ENCODE measurements around the gene AHCYL2.

Gene AHCYL2

GRCh38 chr7:129307592-129307991 lies 82.8 kb downstream of the AHCYL2 start:
- TF ChIP-seq SIN3A (IDR thresholded peaks at IDR 0.05; ENCODE audit: borderline replicate concordance, insufficient read depth, low read length) (no peak), FOXP2 (optimal IDR thresholded peaks at IDR 0.05; ENCODE audit: borderline replicate concordance, extremely low read depth, extremely low read length, insufficient read depth) (no peak), TAF1 (IDR thresholded peaks at IDR 0.05; ENCODE audit: borderline replicate concordance, insufficient read depth, low read length) (no peak), POLR2AphosphoS5 (IDR thresholded peaks at IDR 0.05; ENCODE audit: low read depth, low read length) (no peak), REST (IDR thresholded peaks at IDR 0.05; ENCODE audit: insufficient read depth in 1 of 2, low read depth in 2 of 2, low read length in 2 of 2) (no peak)

GRCh38 chr7:129308047-129308446 lies 83.2 kb downstream of the AHCYL2 start:
- TF ChIP-seq POLR2AphosphoS5 (IDR thresholded peaks at IDR 0.05; ENCODE audit: low read depth, low read length): no peak
- TF ChIP-seq FOXP2 (optimal IDR thresholded peaks at IDR 0.05; ENCODE audit: borderline replicate concordance, extremely low read depth, extremely low read length, insufficient read depth): no peak
- TF ChIP-seq SIN3A (IDR thresholded peaks at IDR 0.05; ENCODE audit: borderline replicate concordance, insufficient read depth, low read length): no peak

- TF ChIP-seq REST (IDR thresholded peaks at IDR 0.05; ENCODE audit: insufficient read depth in 1 of 2, low read depth in 2 of 2, low read length in 2 of 2) (no peak), SIN3A (IDR thresholded peaks at IDR 0.05; ENCODE audit: borderline replicate concordance, insufficient read depth, low read length) (no peak), TAF1 (IDR thresholded peaks at IDR 0.05; ENCODE audit: borderline replicate concordance, insufficient read depth, low read length) (no peak), POLR2AphosphoS5 (IDR thresholded peaks at IDR 0.05; ENCODE audit: low read depth, low read length) (no peak), FOXP2 (optimal IDR thresholded peaks at IDR 0.05; ENCODE audit: borderline replicate concordance, extremely low read depth, extremely low read length, insufficient read depth) (no peak)
Measured at GRCh38 chr7:129311429-129311828, 86.6 kb downstream of the AHCYL2 start.

GRCh38 chr7:129313282-129313681 lies 88.5 kb downstream of the AHCYL2 start:
- TF ChIP-seq FOXP2 (optimal IDR thresholded peaks at IDR 0.05; ENCODE audit: borderline replicate concordance, extremely low read depth, extremely low read length, insufficient read depth) (no peak), TAF1 (IDR thresholded peaks at IDR 0.05; ENCODE audit: borderline replicate concordance, insufficient read depth, low read length) (no peak), REST (IDR thresholded peaks at IDR 0.05; ENCODE audit: insufficient read depth in 1 of 2, low read depth in 2 of 2, low read length in 2 of 2) (no peak), POLR2AphosphoS5 (IDR thresholded peaks at IDR 0.05; ENCODE audit: low read depth, low read length) (no peak), SIN3A (IDR thresholded peaks at IDR 0.05; ENCODE audit: borderline replicate concordance, insufficient read depth, low read length) (no peak)

- no peak for TF ChIP-seq SIN3A (IDR thresholded peaks at IDR 0.05; ENCODE audit: borderline replicate concordance, insufficient read depth, low read length)
- no peak for TF ChIP-seq TAF1 (IDR thresholded peaks at IDR 0.05; ENCODE audit: borderline replicate concordance, insufficient read depth, low read length)
- TF ChIP-seq POLR2AphosphoS5 (IDR thresholded peaks at IDR 0.05; ENCODE audit: low read depth, low read length): no peak
- no peak for TF ChIP-seq REST (IDR thresholded peaks at IDR 0.05; ENCODE audit: insufficient read depth in 1 of 2, low read depth in 2 of 2, low read length in 2 of 2)
- TF ChIP-seq FOXP2 (optimal IDR thresholded peaks at IDR 0.05; ENCODE audit: borderline replicate concordance, extremely low read depth, extremely low read length, insufficient read depth): no peak
Measured at GRCh38 chr7:129315960-129316359, 91.1 kb downstream of the AHCYL2 start.

Measured in PFSK-1 (cell line).